ES-I3 (cell line): ENCODE measurements around the gene ASIC1.
"Not testable (repeated sequence)": the region's sequence is repeated elsewhere in the genome, so short reads cannot be mapped to it uniquely, and the experiment has no call there.

Experiments
- H3K36me3 ChIP-seq: 2 replicates; pipeline ENCODE4 v1.6.1; 2013; ENCODE audit warnings: mild to moderate bottlenecking, low read length, control low read depth, moderate library complexity; ENCODE audit not compliant: insufficient read depth
- H3K4me1 ChIP-seq: 2 replicates; pipeline ENCODE4 v1.6.1; 2013; ENCODE audit warnings: mild to moderate bottlenecking, control low read depth, low read length; ENCODE audit not compliant: insufficient read depth
- H3K9ac ChIP-seq: 2 replicates; pipeline ENCODE4 v1.6.1; 2013; ENCODE audit warnings: low read depth, mild to moderate bottlenecking, low read length, moderate library complexity
- H3K9me3 ChIP-seq: 2 replicates; pipeline ENCODE4 v1.6.1; 2013; ENCODE audit warnings: mild to moderate bottlenecking, low read length, moderate library complexity; ENCODE audit not compliant: control insufficient read depth, insufficient read depth

Gene ASIC1

GRCh38 chr12:50026691-50027090 lies 30.7 kb upstream of the ASIC1 start:
- H3K36me3 ChIP-seq, result no peaks in the 10 kb centered on the region
- H3K9me3 ChIP-seq, result no peaks in the 10 kb centered on the region
- no peaks in the 10 kb centered on the region for H3K4me1 ChIP-seq
- H3K9ac ChIP-seq, result no peak overlapping the region

GRCh38 chr12:50030449-50030848 lies 26.9 kb upstream of the ASIC1 start:
- not testable (repeated sequence) for H3K36me3 ChIP-seq, H3K9me3 ChIP-seq, H3K4me1 ChIP-seq, H3K9ac ChIP-seq

- peak overlapping the region; percentile 84 for H3K9ac ChIP-seq
- no peaks in the 10 kb centered on the region for H3K4me1 ChIP-seq
- no peaks in the 10 kb centered on the region for H3K36me3 ChIP-seq
- H3K9me3 ChIP-seq, result no peaks in the 10 kb centered on the region
Observed at GRCh38 chr12:50032515-50032853, 24.9 kb upstream of the ASIC1 start.

DNA sequence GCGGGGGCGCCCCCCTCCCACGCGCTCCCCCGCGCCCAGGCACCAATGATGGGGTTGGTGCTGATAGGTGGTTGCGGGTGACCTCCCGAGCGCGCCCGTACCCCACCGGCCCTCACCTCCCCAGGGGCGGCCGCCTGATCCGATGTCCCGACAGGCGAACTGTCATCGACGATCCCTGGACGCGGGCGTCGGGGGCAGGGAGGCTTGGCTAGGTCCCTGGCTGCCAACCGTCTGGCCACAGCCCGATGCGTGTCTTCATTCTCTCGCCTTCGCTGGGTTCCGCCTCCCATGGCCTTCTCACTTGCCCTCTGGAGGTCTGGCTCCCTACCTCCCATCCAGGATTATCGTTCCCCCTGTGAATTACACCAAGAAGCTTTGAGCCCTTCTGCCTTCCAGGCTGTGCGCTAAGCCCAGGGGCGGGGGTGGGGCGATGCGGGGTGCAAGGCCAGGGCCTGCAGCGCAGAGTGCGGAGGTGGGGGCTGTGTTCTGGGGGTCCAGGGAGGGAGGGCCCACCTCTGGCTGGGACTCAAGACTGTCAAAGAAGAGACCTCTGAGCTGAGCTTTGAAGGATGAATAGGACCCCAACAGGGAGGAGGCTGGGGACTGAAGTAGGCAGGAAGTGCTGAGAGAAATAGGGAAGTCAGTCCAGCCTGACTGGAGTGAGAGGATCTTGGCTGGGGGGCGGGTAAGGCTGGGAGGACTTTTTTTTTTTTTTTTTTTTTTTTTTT lies 24.4 kb upstream of the ASIC1 start:
- no peaks in the 10 kb centered on the region for H3K9me3 ChIP-seq
- no peaks in the 10 kb centered on the region for H3K36me3 ChIP-seq
- peak overlapping the region; percentile 84 for H3K9ac ChIP-seq
- no peaks in the 10 kb centered on the region for H3K4me1 ChIP-seq

DNA sequence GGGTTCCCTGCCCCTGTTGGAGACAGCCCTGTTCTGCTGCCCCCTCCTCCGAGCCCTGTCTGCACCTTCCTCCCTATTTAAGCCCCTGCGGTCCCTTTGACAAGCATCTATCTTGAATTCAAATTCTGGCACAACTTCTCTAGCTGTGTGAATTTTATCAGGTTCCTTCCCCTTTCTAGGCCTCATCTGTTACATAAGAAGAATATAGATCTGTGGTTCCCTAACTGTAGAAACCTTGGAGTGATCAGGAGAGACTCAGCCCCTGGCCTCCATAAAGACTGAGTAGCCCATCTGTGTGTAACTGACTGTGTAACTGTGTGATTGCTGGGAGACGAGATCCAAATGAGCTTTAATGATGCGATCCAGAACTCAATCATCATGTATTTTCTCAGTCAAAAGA lies 19.1 kb upstream of the ASIC1 start:
- no peaks in the 10 kb centered on the region for H3K9me3 ChIP-seq
- no peak overlapping the region for H3K9ac ChIP-seq
- no peaks in the 10 kb centered on the region for H3K4me1 ChIP-seq
- H3K36me3 ChIP-seq, result no peaks in the 10 kb centered on the region

DNA sequence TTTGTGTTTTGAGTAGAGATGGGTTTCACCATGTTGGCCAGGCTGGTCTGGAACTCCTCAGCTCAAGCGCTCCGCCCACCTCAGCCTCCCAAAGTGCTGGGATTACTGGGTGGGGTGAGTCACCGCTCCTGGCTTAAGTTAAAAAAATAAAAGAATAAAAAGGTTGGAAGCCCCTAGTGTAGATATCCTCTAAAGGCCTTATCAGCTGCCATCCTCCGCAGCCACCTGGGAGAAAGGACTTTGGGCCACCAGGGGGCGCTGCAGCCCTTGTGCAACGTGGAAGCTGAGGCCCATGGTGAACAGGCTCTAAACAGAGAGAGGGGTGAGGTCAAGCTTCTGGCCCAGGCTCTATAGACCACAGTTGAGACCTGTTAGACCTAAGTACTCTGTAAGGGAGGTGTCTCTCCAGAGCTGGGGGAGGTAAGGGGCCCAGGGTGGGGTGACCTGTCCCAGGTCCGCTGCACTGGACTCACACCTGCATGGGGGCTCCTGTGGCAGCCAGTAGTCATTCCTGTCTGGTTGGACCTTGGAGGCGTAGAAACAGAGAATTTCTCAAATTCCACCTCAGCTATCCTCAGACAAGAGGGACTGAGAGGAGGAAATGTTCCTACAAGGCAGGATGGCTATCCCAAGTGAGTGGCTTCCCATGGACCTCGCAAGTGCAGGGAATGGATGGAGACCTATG lies 18.1 kb upstream of the ASIC1 start:
- Histone ChIP-seq H3K4me1 (no peaks in the 10 kb centered on the region), H3K9me3 (no peaks in the 10 kb centered on the region), H3K36me3 (no peaks in the 10 kb centered on the region), H3K9ac (no peak overlapping the region)

- no peaks in the 10 kb centered on the region for H3K36me3 ChIP-seq
- H3K4me1 ChIP-seq, result no peaks in the 10 kb centered on the region
- no peaks in the 10 kb centered on the region for H3K9me3 ChIP-seq
- no peak overlapping the region for H3K9ac ChIP-seq
Observed at GRCh38 chr12:50040657-50041056, 16.7 kb upstream of the ASIC1 start.

GRCh38 chr12:50041062-50041860 lies 16.1 kb upstream of the ASIC1 start:
- H3K9ac ChIP-seq, result no peak overlapping the region
- no peaks in the 10 kb centered on the region for H3K9me3 ChIP-seq
- no peaks in the 10 kb centered on the region for H3K36me3 ChIP-seq
- H3K4me1 ChIP-seq, result no peaks in the 10 kb centered on the region

- no peak overlapping the region for H3K9ac ChIP-seq
- no peaks in the 10 kb centered on the region for H3K9me3 ChIP-seq
- H3K36me3 ChIP-seq, result no peaks in the 10 kb centered on the region
- H3K4me1 ChIP-seq, result no peaks in the 10 kb centered on the region
Observed at GRCh38 chr12:50041962-50042361, 15.4 kb upstream of the ASIC1 start.

- H3K9ac ChIP-seq, result no peak overlapping the region
Observed at GRCh38 chr12:50042693-50043092, 14.7 kb upstream of the ASIC1 start.

DNA sequence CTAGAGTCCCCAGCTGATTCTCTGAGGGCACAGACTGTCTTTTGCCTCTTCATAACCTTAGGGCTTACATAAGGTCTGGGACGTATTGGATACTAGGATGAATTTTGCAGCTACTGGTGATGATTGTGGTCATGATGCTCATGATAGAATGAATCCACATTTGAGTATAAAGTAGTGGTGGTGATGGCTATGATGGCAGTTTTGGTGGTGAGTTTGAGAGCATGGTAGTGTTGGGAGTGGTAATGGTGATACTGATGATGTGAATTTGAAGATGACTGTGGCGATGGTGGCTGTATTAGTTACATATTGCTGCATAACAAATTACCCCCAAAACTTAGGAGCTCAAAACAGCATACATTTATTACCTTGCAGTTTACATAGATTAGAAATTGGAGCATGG lies 14.1 kb upstream of the ASIC1 start:
- no peaks in the 10 kb centered on the region for H3K9me3 ChIP-seq
- no peaks in the 10 kb centered on the region for H3K36me3 ChIP-seq
- no peaks in the 10 kb centered on the region for H3K4me1 ChIP-seq
- H3K9ac ChIP-seq, result no peak overlapping the region

More at GRCh38 chr12:50042693-50043092, 14.7 kb upstream of the ASIC1 start:
- Histone ChIP-seq H3K9me3 (no peaks in the 10 kb centered on the region), H3K36me3 (no peaks in the 10 kb centered on the region), H3K4me1 (no peaks in the 10 kb centered on the region)

GRCh38 chr12:50043854-50044253 lies 13.5 kb upstream of the ASIC1 start:
- Histone ChIP-seq H3K36me3 (no peaks in the 10 kb centered on the region), H3K4me1 (no peaks in the 10 kb centered on the region), H3K9me3 (no peaks in the 10 kb centered on the region), H3K9ac (no peak overlapping the region)

DNA sequence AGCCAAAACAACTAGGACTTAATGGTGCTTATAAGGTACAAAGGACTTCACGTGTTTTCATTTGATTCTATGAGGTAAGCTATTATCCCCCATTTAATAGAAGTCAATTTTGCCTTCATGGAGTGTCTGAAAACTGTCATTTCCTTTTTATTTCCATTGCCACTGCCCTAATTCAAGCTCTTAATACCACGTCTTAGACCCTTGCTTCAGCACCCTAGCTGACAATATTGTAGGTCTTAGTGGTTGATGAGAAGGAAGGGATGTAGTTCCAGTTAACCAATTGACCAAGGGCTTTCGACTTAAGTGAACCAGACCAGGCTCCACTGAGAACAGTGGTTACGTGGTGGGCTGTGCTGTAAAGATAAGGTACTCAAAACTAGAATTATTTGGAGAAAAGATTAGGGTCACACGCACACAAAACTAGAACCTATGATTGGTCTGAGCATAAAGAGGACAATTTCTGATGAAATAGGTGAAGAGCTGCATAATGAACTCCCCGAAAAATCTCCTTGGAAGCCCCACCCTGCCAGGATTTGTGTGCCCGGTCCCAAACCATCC lies 9.6 kb upstream of the ASIC1 start:
- Histone ChIP-seq H3K4me1 (no peaks in the 10 kb centered on the region), H3K9ac (no peak overlapping the region), H3K9me3 (no peaks in the 10 kb centered on the region), H3K36me3 (no peaks in the 10 kb centered on the region)

DNA sequence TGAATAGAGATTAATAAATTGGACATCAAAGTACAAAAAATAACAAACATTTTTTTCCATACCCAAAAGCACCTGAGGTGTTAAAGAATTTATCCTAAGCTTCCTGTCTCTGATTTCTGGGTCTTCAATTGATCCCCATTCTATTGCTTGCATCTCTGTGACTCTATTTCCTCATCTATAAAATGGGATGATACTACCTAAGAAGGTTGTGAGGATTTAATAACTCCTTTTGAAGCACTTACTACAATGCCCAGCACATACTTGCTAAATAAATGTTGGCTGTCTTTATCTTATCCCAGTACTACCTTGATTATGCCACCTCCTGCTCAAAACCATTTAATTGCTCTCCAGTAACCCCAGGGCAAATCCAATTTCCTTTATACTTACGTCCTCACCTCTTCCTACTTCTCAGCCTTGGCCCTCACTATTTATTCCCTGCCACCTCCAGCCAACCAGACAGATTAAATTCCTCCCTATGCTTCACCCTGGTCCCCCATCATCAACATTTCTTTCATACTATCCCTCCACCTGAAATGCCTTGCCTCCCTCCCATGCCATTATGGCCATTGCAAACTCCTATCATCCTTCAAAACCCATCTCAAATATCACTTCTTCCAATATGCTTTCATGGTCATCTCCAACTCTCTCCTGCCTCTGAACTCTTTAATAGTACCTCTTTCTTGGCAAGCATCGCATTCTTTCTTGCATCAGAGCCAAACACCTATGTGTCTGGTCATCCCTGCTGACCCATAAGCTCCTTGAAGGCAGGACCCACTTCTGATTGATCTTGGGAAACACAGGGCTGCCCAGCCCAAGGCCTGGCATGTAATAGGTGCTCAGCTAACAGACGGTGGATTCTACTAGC lies 7.9 kb upstream of the ASIC1 start:
- no peaks in the 10 kb centered on the region for H3K36me3 ChIP-seq
- no peaks in the 10 kb centered on the region for H3K4me1 ChIP-seq
- H3K9ac ChIP-seq, result peak overlapping the region; percentile 53; the same call in 1 of the 2 replicates

More for the DNA sequence above, 7.9 kb upstream of the ASIC1 start:
- H3K9me3 ChIP-seq, result no peaks in the 10 kb centered on the region
